GM18511 (cell line): ENCODE data around the gene KLHDC8A.
"Not testable (repeated sequence)": the region's sequence is repeated elsewhere in the genome, so short reads cannot be mapped to it uniquely, and the experiment has no call there.

ENCODE experiments used
- ATAC-seq: cut with Tn5 transposase; IDR thresholded peaks from one replicate; pipeline ENCODE4 v1.9.1; 2021; ENCODE audit warnings: mild to moderate bottlenecking, moderate library complexity; ENCODE audit not compliant: unreplicated experiment

KLHDC8A gene, protein sequence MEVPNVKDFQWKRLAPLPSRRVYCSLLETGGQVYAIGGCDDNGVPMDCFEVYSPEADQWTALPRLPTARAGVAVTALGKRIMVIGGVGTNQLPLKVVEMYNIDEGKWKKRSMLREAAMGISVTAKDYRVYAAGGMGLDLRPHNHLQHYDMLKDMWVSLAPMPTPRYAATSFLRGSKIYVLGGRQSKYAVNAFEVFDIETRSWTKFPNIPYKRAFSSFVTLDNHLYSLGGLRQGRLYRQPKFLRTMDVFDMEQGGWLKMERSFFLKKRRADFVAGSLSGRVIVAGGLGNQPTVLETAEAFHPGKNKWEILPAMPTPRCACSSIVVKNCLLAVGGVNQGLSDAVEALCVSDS

DNA sequence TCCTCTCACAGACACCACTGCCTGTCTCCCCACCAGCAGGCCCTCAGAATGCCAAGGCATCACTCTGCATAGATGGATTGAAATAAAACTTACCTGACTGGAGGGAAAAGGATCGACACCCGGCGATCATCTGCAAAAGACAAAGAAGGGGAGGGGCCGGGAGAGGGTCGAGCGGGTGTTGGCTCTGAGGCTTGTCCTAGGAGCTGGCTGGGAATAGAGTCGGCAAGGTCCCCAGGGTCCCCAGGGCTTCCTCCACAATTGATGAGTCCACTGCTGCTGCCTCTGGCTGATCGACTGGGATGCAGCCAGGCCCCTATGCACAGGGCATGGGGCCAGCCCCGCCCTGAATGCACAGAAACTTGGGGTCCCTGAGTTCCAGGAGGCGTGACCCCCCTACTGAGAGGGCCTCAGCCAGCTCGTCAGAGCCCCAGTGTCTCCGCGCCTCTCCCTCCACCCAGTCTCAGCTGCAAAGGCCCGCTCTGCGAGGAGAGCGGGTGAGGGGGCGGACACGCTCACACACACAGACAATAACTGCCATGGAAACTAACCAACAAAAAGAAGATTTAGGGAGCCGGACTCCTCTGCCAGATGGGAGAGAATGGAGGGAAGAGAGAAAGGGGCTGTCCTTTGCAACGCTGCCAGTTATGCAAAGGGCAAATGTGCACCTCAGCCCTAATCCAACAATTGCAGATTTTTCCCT is at the start of gene KLHDC8A:
Gene KLHDC8A, minus strand, starts transcription at position 483 of the 700 bp plus-strand sequence. CDS start 13,318 bp downstream, outside the sequence.
- no peak for ATAC-seq

DNA sequence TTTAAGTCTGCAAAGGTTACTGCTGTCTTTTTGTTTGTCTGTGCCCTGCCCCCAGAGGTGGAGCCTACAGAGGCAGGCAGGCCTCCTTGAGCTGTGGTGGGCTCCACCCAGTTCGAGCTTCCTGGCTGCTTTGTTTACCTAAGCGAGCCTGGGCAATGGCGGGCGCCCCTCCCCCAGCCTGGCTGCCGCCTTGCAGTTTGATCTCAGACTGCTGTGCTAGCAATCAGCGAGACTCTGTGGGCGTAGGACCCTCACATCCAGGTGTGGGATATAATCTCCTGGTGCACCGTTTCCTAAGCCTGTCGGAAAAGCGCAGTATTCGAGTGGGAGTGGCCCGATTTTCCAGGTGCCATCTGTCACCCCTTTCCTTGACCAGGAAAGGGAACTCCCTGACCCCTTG is 49.5 kb upstream of the KLHDC8A start:
- ATAC-seq, result not testable (repeated sequence)

DNA sequence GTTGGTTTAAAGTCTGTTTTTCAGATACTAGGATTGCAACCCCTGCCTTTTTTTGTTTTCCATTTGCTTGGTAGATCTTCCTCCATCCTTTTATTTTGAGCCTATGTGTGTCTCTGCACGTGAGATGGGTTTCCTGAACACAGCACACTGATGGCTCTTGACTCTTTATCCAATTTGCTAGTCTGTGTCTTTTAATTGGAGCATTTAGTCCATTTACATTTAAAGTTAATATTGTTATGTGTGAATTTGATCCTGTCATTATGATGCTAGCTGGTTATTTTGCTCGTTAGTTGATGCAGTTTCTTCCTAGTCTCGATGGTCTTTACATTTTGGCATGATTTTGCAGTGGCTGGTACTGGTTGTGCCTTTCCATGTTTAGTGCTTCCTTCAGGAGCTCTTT is 47.8 kb upstream of the KLHDC8A start:
- ATAC-seq, result not testable (repeated sequence)

GRCh38 chr1:205398586-205398985 is 41.9 kb upstream of the KLHDC8A start:
- ATAC-seq, result no peak

GRCh38 chr1:205396967-205397616 is 40.4 kb upstream of the KLHDC8A start:
- no peak for ATAC-seq

GRCh38 chr1:205395616-205396015 is 38.9 kb upstream of the KLHDC8A start:
- no peak for ATAC-seq

- ATAC-seq, result no peak
Measured at GRCh38 chr1:205392650-205393049, 35.9 kb upstream of the KLHDC8A start.

DNA sequence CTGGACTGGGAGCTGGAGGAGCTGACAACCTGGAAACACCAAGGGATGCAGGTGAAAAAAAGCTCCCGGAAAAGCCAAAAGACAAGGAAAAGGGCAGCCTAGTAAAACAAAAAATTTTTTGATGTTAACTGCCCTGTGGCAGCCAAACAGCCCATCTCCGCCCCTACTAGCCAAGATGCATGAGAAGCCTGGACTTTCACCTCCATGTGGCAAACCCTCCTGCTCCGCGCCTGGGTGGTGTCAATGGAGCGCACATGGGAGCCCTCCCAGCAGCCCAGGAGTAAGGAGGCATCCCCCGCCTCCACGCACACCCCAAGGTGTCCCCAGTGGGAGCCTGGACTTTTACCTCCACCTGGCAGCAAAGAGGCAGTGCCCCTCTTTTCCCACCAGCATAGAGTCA is 34.7 kb upstream of the KLHDC8A start:
- ATAC-seq, result no peak

- ATAC-seq, result no peak
Measured at GRCh38 chr1:205387845-205388244, 31.1 kb upstream of the KLHDC8A start.

DNA sequence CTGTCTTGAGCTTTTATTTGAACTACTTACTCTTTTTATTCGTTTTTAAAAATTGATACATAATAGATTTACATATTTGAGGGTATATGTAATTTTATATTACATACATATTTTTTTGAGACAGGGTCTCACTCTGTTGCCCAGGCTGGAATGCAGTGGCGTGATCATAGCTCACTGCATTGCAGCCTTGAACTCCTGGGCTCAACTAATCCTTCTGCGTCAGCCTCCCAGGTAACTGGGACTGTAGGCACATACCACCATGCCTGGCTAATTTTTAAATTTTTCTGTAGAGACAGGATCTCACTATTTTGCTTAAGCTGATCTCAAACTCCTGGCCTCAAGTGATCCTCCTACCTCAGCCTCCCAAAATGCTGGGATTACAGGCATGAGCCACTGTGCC is 26.3 kb upstream of the KLHDC8A start:
- not testable (repeated sequence) for ATAC-seq

DNA sequence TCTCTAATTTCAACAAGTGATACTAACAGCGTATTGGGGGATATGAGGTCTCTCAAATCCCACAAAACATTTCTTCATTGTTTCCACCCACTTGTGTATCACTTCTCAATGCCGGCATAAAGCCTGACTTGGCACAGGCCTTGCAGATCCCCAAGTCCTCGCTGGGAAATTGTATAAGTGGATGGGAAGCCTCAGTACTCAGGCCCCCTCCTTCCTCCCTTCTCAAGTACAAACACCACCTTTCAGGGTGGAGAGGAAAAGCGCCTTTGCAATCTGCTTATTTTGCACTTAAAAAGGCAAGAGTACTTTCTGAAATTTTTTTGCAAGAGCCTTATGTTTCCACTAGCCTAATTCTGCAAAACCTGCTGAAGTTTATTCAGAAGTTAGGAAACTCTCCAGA is 25.8 kb upstream of the KLHDC8A start:
- no peak for ATAC-seq

DNA sequence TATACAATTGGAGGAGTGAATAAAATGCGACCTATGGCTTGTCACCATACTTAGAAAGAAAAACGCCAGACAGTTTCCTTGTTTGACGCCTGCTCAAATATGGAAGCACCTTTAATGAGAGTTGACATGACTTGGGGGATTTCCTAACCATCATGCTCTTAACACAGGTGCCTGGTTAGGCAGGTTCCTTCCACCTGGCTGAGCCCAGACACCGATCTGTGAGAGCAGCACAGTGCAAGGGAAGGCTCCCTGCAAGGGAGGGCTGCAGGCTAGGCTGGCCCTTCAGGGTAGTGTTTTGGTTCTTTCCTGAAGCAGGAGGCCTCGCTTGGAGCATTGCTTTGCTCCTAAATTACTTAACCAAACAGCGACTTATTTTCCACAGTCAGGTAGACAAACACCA is 24.6 kb upstream of the KLHDC8A start:
- ATAC-seq, result no peak

- no peak for ATAC-seq
Measured at GRCh38 chr1:205380882-205381281, 24.2 kb upstream of the KLHDC8A start.

DNA sequence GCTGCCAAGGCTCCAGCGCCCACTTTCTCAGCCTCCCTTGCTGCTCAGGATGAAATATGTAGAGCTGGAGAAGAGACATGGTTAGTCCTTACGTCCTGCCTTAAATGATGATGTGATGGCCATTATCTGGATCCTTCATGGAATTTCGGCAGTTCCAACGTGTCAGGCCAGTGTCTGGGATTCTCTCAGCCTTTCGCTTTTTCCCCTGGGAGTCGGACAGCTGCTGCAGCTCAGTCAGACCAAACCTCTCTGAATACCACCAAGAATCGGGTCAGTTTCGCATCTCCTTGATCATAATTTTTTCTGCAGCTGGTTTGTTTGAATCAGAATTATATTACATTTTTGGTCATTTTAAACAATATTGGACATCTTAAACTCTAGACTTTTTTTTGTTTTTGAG is 22.3 kb upstream of the KLHDC8A start:
- ATAC-seq, result no peak

- ATAC-seq, result no peak
Measured at GRCh38 chr1:205377355-205377754, 20.6 kb upstream of the KLHDC8A start.

GRCh38 chr1:205376739-205377138 is 20.0 kb upstream of the KLHDC8A start:
- no peak for ATAC-seq

GRCh38 chr1:205375835-205376545 is 19.3 kb upstream of the KLHDC8A start:
- no peak for ATAC-seq

GRCh38 chr1:205374210-205375078 is 17.7 kb upstream of the KLHDC8A start:
- no peak for ATAC-seq

DNA sequence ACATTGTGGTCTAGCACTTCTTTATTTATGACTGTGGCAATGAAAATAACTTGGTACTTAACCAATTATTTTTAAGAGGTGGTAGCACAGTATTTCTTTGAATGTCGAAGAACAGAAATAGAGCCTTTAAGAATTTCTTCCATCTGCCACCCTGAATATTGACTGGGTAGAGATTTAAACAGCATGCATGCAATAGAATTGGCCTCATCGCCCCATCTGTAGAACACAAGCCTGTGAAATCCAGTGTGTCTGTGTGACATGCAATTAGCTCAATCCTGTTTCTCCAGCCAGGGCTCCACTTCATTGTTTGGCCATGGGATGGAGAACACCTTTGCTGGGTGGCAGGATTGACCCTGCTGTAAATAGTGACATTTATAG is 17.1 kb upstream of the KLHDC8A start:
- ATAC-seq, result no peak
